C4-2B (cell line): ENCODE measurements around the gene IL10RA.

Experiments used
- ZFX ChIP-seq: fragments of 450-650 bp; IDR thresholded peaks from 2 replicates; pipeline ENCODE4 v1.6.1; 2017
- TF ChIP-seq, protein P1 (sequence below): fragments of 450-650 bp; conservative IDR thresholded peaks from 2 replicates; pipeline ENCODE4 v1.5.1; 2017; ENCODE audit warnings: mild to moderate bottlenecking

DNA sequence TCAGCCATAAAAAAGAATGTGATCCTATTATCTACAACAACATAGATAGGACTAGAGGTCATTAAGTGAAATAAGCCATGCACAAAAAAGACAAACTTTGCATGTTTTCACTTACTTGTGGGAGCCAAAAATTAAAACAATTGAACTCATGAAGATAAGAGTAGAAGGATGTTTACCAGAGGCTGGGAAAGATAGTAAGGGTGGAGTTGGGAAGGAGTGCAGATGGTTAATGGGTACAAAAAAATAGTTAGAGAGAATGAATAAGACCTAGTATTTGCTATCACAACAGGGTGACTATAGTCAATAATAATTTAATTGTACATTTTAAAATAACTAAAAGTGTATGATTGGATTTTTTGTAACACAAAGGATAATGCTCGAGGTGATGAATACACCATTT, 27.2 kb upstream of the IL10RA start:
- TF ChIP-seq, protein P1, sequence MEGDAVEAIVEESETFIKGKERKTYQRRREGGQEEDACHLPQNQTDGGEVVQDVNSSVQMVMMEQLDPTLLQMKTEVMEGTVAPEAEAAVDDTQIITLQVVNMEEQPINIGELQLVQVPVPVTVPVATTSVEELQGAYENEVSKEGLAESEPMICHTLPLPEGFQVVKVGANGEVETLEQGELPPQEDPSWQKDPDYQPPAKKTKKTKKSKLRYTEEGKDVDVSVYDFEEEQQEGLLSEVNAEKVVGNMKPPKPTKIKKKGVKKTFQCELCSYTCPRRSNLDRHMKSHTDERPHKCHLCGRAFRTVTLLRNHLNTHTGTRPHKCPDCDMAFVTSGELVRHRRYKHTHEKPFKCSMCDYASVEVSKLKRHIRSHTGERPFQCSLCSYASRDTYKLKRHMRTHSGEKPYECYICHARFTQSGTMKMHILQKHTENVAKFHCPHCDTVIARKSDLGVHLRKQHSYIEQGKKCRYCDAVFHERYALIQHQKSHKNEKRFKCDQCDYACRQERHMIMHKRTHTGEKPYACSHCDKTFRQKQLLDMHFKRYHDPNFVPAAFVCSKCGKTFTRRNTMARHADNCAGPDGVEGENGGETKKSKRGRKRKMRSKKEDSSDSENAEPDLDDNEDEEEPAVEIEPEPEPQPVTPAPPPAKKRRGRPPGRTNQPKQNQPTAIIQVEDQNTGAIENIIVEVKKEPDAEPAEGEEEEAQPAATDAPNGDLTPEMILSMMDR: no peak
- TF ChIP-seq ZFX: no peak
